Neural cell (in vitro differentiated cells): Measurements from ENCODE around the gene HDAC9. TPM values are rescaled to one million over a fixed set of nuclear protein-coding genes. Genes with fewer than 3 reads are reported as not detected.

ENCODE experiments used
- H2AFZ ChIP-seq: fragments of 200-600, 300-800 bp; sonication (generic), shearing (Covaris generic); 2 replicates; pipeline ENCODE4 v1.6.0; 2014; ENCODE audit warnings: low read depth, mild to moderate bottlenecking, antibody characterized with exemption, low read length, moderate library complexity
- H3F3A ChIP-seq: fragments of 200-600 bp; shearing (Covaris generic); 2 replicates; pipeline ENCODE4 v1.6.1; 2016; ENCODE audit warnings: mild to moderate bottlenecking, moderate library complexity, mixed read lengths, antibody characterized with exemption, low read length; ENCODE audit not compliant: insufficient read depth, poor library complexity, severe bottlenecking
- H3K27ac ChIP-seq: fragments of 200-600, 300-800 bp; sonication (generic), shearing (Covaris generic); 2 replicates; pipeline ENCODE4 v1.5.1; 2014; ENCODE audit warnings: mild to moderate bottlenecking, low read length, moderate library complexity
- H3K27me3 ChIP-seq: fragments of 300-800, 200-600 bp; sonication (generic), shearing (Covaris generic); 2 replicates; pipeline ENCODE4 v1.6.0; 2014; ENCODE audit warnings: mild to moderate bottlenecking, low read depth, low read length, moderate library complexity; ENCODE audit not compliant: insufficient read depth
- H3K36me3 ChIP-seq: fragments of 300-800, 200-600 bp; sonication (generic), shearing (Covaris generic); 2 replicates; pipeline ENCODE4 v1.5.1; 2014; ENCODE audit warnings: mild to moderate bottlenecking, antibody characterized with exemption, low read length, moderate library complexity; ENCODE audit not compliant: insufficient read depth
- H3K4me2 ChIP-seq: fragments of 300-800, 200-600 bp; sonication (generic), shearing (Covaris generic); 2 replicates; pipeline ENCODE4 v1.6.0; 2014; ENCODE audit warnings: mild to moderate bottlenecking, low read length
- H3K4me3 ChIP-seq: fragments of 300-800, 200-600 bp; sonication (generic), shearing (Covaris generic); 2 replicates; pipeline ENCODE4 v1.5.1; 2014; ENCODE audit warnings: mild to moderate bottlenecking, low read length, moderate library complexity
- H3K79me2 ChIP-seq: fragments of 200-600 bp; shearing (Covaris generic); replicated peaks from 2 replicates; pipeline ENCODE4 v1.6.0; 2014; ENCODE audit warnings: mild to moderate bottlenecking, low read length, moderate library complexity; ENCODE audit not compliant: insufficient read depth
- H3K9ac ChIP-seq: fragments of 300-800, 200-600 bp; sonication (generic), shearing (Covaris generic); 2 replicates; pipeline ENCODE4 v1.6.1; 2016; ENCODE audit warnings: mild to moderate bottlenecking, low read length, mixed read lengths
- H3K9me2 ChIP-seq: fragments of 200-600 bp; shearing (Covaris generic); 2 replicates; pipeline ENCODE4 v1.6.1; 2016; ENCODE audit warnings: mild to moderate bottlenecking, low read length, mixed read lengths; ENCODE audit not compliant: insufficient read depth
- H3K9me3 ChIP-seq: fragments of 200-600, 300-800 bp; sonication (generic), shearing (Covaris generic); 2 replicates; pipeline ENCODE4 v1.6.1; 2016; ENCODE audit warnings: mild to moderate bottlenecking, mixed run types, low read length, moderate library complexity, mixed read lengths
- H4K20me1 ChIP-seq: fragments of 200-600 bp; shearing (Covaris generic); 2 replicates; pipeline ENCODE4 v1.6.1; 2016; ENCODE audit warnings: mild to moderate bottlenecking, mixed run types; ENCODE audit not compliant: insufficient read depth
- EP300 ChIP-seq: fragments of 450-650 bp; conservative IDR thresholded peaks from 2 replicates; pipeline ENCODE4 v1.6.1; 2014; ENCODE audit warnings: antibody characterized with exemption, mild to moderate bottlenecking, moderate library complexity; ENCODE audit not compliant: poor library complexity, severe bottlenecking
- EZH2 ChIP-seq: fragments of 200-600, 300-800 bp; shearing (Covaris generic), sonication (generic); IDR thresholded peaks from 2 replicates; pipeline ENCODE4 v1.6.1; 2014; ENCODE audit warnings: antibody characterized with exemption, low read length, borderline replicate concordance, mild to moderate bottlenecking; ENCODE audit not compliant: insufficient read depth, poor library complexity, severe bottlenecking
- MXI1 ChIP-seq: fragments of 450-650 bp; conservative IDR thresholded peaks from 2 replicates; pipeline ENCODE4 v1.6.1; 2014; ENCODE audit warnings: antibody characterized with exemption, mild to moderate bottlenecking; ENCODE audit not compliant: poor library complexity, severe bottlenecking
- POLR2AphosphoS5 ChIP-seq: IDR thresholded peaks from 2 replicates; pipeline ENCODE4 v1.6.1; 2012
- RAD21 ChIP-seq: fragments of 450-650 bp; conservative IDR thresholded peaks from 2 replicates; pipeline ENCODE4 v1.6.1; 2014; ENCODE audit warnings: antibody characterized with exemption, mild to moderate bottlenecking, moderate library complexity
- SMC3 ChIP-seq: fragments of 450-650 bp; conservative IDR thresholded peaks from 2 replicates; pipeline ENCODE4 v1.6.1; 2014; ENCODE audit warnings: antibody characterized with exemption, mild to moderate bottlenecking, moderate library complexity; ENCODE audit not compliant: poor library complexity
- TAF1 ChIP-seq: IDR thresholded peaks from 2 replicates; pipeline ENCODE4 v1.6.1; 2012; ENCODE audit warnings: low read depth
- polyA plus RNA-seq: library from polyadenylated mRNA; depleted of rRNA; stranded (reverse); fragments of >200 nt; gene quantifications from 2 replicates; pipeline ENCODE4 v1.2.3, GENCODE V29; 2014
- TF ChIP-seq, protein P1 (sequence below): IDR thresholded peaks from 2 replicates; pipeline ENCODE4 v1.6.1; 2012; ENCODE audit warnings: borderline replicate concordance
- TF ChIP-seq, protein P2 (sequence below): fragments of 450-650 bp; IDR thresholded peaks from 2 replicates; pipeline ENCODE4 v1.5.1; 2014; ENCODE audit warnings: antibody characterized with exemption, mild to moderate bottlenecking, moderate library complexity; ENCODE audit not compliant: poor library complexity, severe bottlenecking

HDAC9 gene
- polyA plus RNA-seq, 1 donor from 2014 or later: 15.9 TPM

DNA sequence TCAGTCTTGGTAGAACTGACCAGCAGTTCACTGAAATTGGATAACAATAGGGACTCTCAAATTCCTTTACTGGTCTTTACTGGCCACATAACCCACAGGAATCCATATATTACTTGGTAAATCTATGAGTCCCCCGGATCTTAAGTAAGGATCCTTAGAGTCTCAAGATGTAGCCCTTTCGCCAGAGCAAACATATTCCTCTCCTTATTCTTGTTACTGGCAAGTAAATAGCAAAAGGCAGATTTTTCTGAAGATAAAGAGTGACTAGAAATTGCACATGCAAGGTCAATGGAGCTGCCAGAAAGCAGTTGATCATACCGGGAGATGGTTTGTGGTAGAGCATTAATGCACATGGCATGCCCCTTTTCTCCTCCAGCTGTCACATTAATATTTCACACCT, 283.0 kb downstream of the HDAC9 start:
- H3K27me3 ChIP-seq: no peaks in the 10 kb centered on the region
- H3K36me3 ChIP-seq: no peaks in the 10 kb centered on the region
- no peaks in the 10 kb centered on the region for H3F3A ChIP-seq
- H3K9me3 ChIP-seq: no peaks in the 10 kb centered on the region
- H3K9ac ChIP-seq: no peak overlapping the region
- no peak overlapping the region for H2AFZ ChIP-seq
- H3K4me3 ChIP-seq: no peak overlapping the region
- H3K79me2 ChIP-seq: no peaks in the 10 kb centered on the region
- H3K9me2 ChIP-seq: no peaks in the 10 kb centered on the region
- no peaks in the 10 kb centered on the region for H4K20me1 ChIP-seq
- no peak overlapping the region for H3K4me2 ChIP-seq
- TF ChIP-seq, protein P1, sequence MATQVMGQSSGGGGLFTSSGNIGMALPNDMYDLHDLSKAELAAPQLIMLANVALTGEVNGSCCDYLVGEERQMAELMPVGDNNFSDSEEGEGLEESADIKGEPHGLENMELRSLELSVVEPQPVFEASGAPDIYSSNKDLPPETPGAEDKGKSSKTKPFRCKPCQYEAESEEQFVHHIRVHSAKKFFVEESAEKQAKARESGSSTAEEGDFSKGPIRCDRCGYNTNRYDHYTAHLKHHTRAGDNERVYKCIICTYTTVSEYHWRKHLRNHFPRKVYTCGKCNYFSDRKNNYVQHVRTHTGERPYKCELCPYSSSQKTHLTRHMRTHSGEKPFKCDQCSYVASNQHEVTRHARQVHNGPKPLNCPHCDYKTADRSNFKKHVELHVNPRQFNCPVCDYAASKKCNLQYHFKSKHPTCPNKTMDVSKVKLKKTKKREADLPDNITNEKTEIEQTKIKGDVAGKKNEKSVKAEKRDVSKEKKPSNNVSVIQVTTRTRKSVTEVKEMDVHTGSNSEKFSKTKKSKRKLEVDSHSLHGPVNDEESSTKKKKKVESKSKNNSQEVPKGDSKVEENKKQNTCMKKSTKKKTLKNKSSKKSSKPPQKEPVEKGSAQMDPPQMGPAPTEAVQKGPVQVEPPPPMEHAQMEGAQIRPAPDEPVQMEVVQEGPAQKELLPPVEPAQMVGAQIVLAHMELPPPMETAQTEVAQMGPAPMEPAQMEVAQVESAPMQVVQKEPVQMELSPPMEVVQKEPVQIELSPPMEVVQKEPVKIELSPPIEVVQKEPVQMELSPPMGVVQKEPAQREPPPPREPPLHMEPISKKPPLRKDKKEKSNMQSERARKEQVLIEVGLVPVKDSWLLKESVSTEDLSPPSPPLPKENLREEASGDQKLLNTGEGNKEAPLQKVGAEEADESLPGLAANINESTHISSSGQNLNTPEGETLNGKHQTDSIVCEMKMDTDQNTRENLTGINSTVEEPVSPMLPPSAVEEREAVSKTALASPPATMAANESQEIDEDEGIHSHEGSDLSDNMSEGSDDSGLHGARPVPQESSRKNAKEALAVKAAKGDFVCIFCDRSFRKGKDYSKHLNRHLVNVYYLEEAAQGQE: no peak
- no peak for TF ChIP-seq TAF1
- TF ChIP-seq SMC3: no peak
- TF ChIP-seq EZH2: no peak
- TF ChIP-seq POLR2AphosphoS5: no peak
- TF ChIP-seq, protein P2, sequence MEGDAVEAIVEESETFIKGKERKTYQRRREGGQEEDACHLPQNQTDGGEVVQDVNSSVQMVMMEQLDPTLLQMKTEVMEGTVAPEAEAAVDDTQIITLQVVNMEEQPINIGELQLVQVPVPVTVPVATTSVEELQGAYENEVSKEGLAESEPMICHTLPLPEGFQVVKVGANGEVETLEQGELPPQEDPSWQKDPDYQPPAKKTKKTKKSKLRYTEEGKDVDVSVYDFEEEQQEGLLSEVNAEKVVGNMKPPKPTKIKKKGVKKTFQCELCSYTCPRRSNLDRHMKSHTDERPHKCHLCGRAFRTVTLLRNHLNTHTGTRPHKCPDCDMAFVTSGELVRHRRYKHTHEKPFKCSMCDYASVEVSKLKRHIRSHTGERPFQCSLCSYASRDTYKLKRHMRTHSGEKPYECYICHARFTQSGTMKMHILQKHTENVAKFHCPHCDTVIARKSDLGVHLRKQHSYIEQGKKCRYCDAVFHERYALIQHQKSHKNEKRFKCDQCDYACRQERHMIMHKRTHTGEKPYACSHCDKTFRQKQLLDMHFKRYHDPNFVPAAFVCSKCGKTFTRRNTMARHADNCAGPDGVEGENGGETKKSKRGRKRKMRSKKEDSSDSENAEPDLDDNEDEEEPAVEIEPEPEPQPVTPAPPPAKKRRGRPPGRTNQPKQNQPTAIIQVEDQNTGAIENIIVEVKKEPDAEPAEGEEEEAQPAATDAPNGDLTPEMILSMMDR: no peak
- no peak for TF ChIP-seq RAD21
- TF ChIP-seq EP300: no peak
- TF ChIP-seq MXI1: no peak
- H3K27ac ChIP-seq: no peak overlapping the region

DNA sequence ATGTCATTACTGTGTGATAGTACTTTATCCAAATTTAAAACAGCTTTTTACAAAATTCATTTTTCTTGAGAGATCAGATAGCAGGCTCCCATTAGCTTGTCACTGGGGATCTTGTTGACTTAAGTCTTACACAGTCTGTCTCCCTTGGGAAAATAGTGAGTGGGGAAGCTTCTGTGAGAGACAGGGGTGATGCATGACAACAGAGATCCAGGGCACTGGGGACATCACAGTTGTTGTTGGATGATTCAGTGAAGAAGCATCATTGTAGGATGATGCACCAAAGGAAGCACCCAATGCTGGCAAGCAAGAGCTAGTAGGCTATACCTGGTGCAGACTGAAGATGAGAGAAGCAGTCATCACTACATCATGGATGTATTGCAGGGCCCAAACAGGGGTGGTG, 284.7 kb downstream of the HDAC9 start:
- Histone ChIP-seq H3K4me3 (no peak overlapping the region), H3K79me2 (no peaks in the 10 kb centered on the region), H4K20me1 (no peaks in the 10 kb centered on the region), H3F3A (no peaks in the 10 kb centered on the region), H3K9me3 (no peaks in the 10 kb centered on the region), H3K4me2 (no peak overlapping the region), H3K27ac (no peak overlapping the region), H2AFZ (no peak overlapping the region), H3K9ac (no peak overlapping the region), H3K27me3 (no peaks in the 10 kb centered on the region), H3K36me3 (no peaks in the 10 kb centered on the region), H3K9me2 (no peaks in the 10 kb centered on the region)
- TF ChIP-seq TAF1 (no peak), EZH2 (no peak), SMC3 (no peak), RAD21 (no peak), EP300 (no peak), POLR2AphosphoS5 (no peak), MXI1 (no peak)
- TF ChIP-seq, protein P1: no peak
- TF ChIP-seq, protein P2: no peak
